Smooth muscle cell (in vitro differentiated cells): ENCODE measurements around the gene DGCR6L. TPM values are rescaled to one million over a fixed set of nuclear protein-coding genes. Genes with fewer than 3 reads are reported as not detected.
"Not testable (repeated sequence)": the region's sequence is repeated elsewhere in the genome, so short reads cannot be mapped to it uniquely, and the experiment has no call there.

Experiments
- DNase-seq: peaks from one replicate; lab custom pipeline; 2025; ENCODE audit not compliant: unreplicated experiment; lab: John Stamatoyannopoulos, UW
- H2AFZ ChIP-seq: fragments of 200-600 bp; sonication (generic); 2 replicates; pipeline ENCODE4 v1.6.0; 2016; ENCODE audit warnings: antibody characterized with exemption, low read depth, mild to moderate bottlenecking
- H3F3A ChIP-seq: fragments of 200-600 bp; sonication (generic); 2 replicates; pipeline ENCODE4 v1.6.0; 2017; ENCODE audit warnings: antibody characterized with exemption, low read depth
- H3K27ac ChIP-seq: fragments of 200-600 bp; sonication (generic); 2 replicates; pipeline ENCODE4 v1.5.1; 2016; ENCODE audit warnings: low read depth, mild to moderate bottlenecking
- H3K27me3 ChIP-seq: fragments of 200-600 bp; sonication (generic); 2 replicates; pipeline ENCODE4 v1.6.1; 2016; ENCODE audit warnings: low read depth, mild to moderate bottlenecking
- H3K36me3 ChIP-seq: fragments of 200-600 bp; sonication (generic); 2 replicates; pipeline ENCODE4 v1.5.1; 2016; ENCODE audit warnings: low read depth
- H3K4me1 ChIP-seq: fragments of 200-600 bp; sonication (generic); 2 replicates; pipeline ENCODE4 v1.5.1; 2016; ENCODE audit warnings: low read depth
- H3K4me2 ChIP-seq: fragments of 200-600 bp; sonication (generic); 2 replicates; pipeline ENCODE4 v1.6.0; 2016; ENCODE audit warnings: mild to moderate bottlenecking
- H3K4me3 ChIP-seq: fragments of 200-600 bp; sonication (generic); 2 replicates; pipeline ENCODE4 v1.5.1; 2016; ENCODE audit warnings: mild to moderate bottlenecking
- H3K79me2 ChIP-seq: fragments of 200-600 bp; sonication (generic); 2 replicates; pipeline ENCODE4 v1.6.0; 2016; ENCODE audit warnings: low read depth, mild to moderate bottlenecking
- H3K9ac ChIP-seq: fragments of 200-600 bp; sonication (generic); 2 replicates; pipeline ENCODE4 v1.6.0; 2016; ENCODE audit warnings: low read depth
- H3K9me3 ChIP-seq: fragments of 200-600 bp; sonication (generic); replicated peaks from 2 replicates; pipeline ENCODE4 v1.5.1; 2016; ENCODE audit warnings: low read depth
- H4K20me1 ChIP-seq: fragments of 200-600 bp; sonication (generic); 2 replicates; pipeline ENCODE4 v1.6.0; 2016; ENCODE audit warnings: low read depth
- CTCF ChIP-seq: fragments of 200-600 bp; sonication (generic); IDR thresholded peaks from 2 replicates; pipeline ENCODE4 v1.5.1; 2017; ENCODE audit warnings: borderline replicate concordance, mild to moderate bottlenecking, antibody characterized with exemption; ENCODE audit not compliant: insufficient read depth, poor library complexity, severe bottlenecking
- WGBS: methylation state at CpG from one replicate; pipeline ENCODE4 v1.1.7; 2016; ENCODE audit warnings: low lambda C conversion rate; 5-methylcytosine and 5-hydroxymethylcytosine counted together
- polyA plus RNA-seq: library from polyadenylated mRNA; unstranded; fragments of >200 nt; fragmentation: Nextera tagmentation; extraction: Ambion mirVana; gene quantifications from 2 replicates; pipeline ENCODE4 v1.2.1, GENCODE V29; 2016
- total RNA-seq: library from RNA; depleted of rRNA; stranded (reverse); fragments of >200 nt; gene quantifications from 2 replicates; pipeline ENCODE4 v1.2.3, GENCODE V29; 2014

Gene DGCR6L
- total and polyA plus RNA-seq, 2 experiments from 2014 or later = 30.3 to 77.6 TPM

GRCh38 chr22:20291604-20292063 lies 28.2 kb downstream of the DGCR6L start:
- Histone ChIP-seq H4K20me1 (no peaks in the 10 kb centered on the region), H3K4me3 (no peak overlapping the region), H3K36me3 (no peaks in the 10 kb centered on the region), H3K27me3 (peaks cover 3% of the 10 kb centered on the region), H3K4me1 (no peaks in the 10 kb centered on the region), H3K9me3 (no peaks in the 10 kb centered on the region), H3K4me2 (no peak overlapping the region), H2AFZ (no peak overlapping the region), H3F3A (no peaks in the 10 kb centered on the region), H3K79me2 (no peaks in the 10 kb centered on the region), H3K9ac (no peak overlapping the region), H3K27ac (no peak overlapping the region)
- no peak for TF ChIP-seq CTCF
- WGBS = 89% methylated on average over 11 of the region's 11 CpGs
- no peak for DNase-seq

DNA sequence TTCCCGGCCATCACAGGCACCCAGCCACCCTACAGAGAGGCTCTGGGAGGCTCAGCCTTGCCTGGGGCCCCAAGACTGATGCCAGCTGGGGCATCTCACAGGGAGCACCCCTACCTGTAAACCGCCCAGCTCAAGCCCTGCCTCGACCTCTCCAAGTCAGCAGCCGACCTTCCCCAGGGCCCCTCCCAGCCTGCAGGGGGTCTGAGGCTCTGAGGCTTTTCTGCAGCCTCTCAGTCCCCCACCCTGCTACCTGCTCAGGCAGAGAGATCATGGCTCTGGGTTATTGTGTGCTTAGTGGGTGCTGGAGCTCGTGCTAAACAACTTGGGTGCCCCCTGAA lies 28.6 kb downstream of the DGCR6L start:
- H3K27ac ChIP-seq = no peak overlapping the region
- no peak overlapping the region for H2AFZ ChIP-seq
- no peaks in the 10 kb centered on the region for H3K9me3 ChIP-seq
- no peak overlapping the region for H3K4me3 ChIP-seq
- H4K20me1 ChIP-seq = no peaks in the 10 kb centered on the region
- peaks cover 3% of the 10 kb centered on the region for H3K27me3 ChIP-seq
- H3K79me2 ChIP-seq = no peaks in the 10 kb centered on the region
- WGBS = 65% methylated on average over 5 of the region's 5 CpGs
- H3F3A ChIP-seq = no peaks in the 10 kb centered on the region
- H3K4me1 ChIP-seq = no peaks in the 10 kb centered on the region
- no peak for DNase-seq
- H3K9ac ChIP-seq = no peak overlapping the region
- H3K4me2 ChIP-seq = no peak overlapping the region
- no peak for TF ChIP-seq CTCF
- H3K36me3 ChIP-seq = no peaks in the 10 kb centered on the region

- H3K9me3 ChIP-seq = no peaks in the 10 kb centered on the region
- no peak overlapping the region for H3K9ac ChIP-seq
- H3K4me2 ChIP-seq = no peak overlapping the region
- no peak overlapping the region for H2AFZ ChIP-seq
- no peaks in the 10 kb centered on the region for H3F3A ChIP-seq
- no peak overlapping the region for H3K27ac ChIP-seq
- H3K36me3 ChIP-seq = no peaks in the 10 kb centered on the region
- no peaks in the 10 kb centered on the region for H3K4me1 ChIP-seq
- no peaks in the 10 kb centered on the region for H4K20me1 ChIP-seq
- TF ChIP-seq CTCF = no peak
- peaks cover under 1% of the 10 kb centered on the region for H3K27me3 ChIP-seq
- no peak for DNase-seq
- WGBS = 87% methylated on average over 13 of the region's 13 CpGs
- H3K79me2 ChIP-seq = no peaks in the 10 kb centered on the region
- H3K4me3 ChIP-seq = no peak overlapping the region
Observed at GRCh38 chr22:20290578-20291248, 29.1 kb downstream of the DGCR6L start.

DNA sequence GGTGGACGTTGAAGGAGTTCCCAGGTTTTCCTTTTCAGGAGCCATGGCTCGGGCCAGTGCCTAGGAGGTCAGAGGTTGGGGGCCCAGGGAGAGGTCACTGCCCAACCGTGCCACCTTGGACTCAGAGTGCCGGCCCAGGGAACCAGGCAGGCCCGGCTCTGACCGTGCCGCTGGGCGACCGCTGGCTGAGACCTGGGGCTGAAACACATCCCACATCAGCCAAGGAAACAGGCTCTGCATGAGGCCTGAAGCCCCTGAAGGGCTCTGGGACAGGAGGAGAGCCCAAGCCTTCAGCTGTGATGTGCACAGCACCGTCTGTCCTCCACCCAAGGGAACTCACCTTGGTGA lies 29.8 kb downstream of the DGCR6L start:
- Histone ChIP-seq H2AFZ (no peak overlapping the region), H4K20me1 (no peaks in the 10 kb centered on the region), H3K9me3 (no peaks in the 10 kb centered on the region), H3K4me1 (no peaks in the 10 kb centered on the region), H3F3A (no peaks in the 10 kb centered on the region), H3K27ac (no peak overlapping the region), H3K4me2 (no peak overlapping the region), H3K9ac (no peak overlapping the region), H3K79me2 (no peaks in the 10 kb centered on the region), H3K36me3 (no peaks in the 10 kb centered on the region), H3K4me3 (no peak overlapping the region), H3K27me3 (no peaks in the 10 kb centered on the region)
- no peak for TF ChIP-seq CTCF
- 96% methylated on average over 5 of the region's 10 CpGs for WGBS
- DNase-seq = no peak

GRCh38 chr22:20289182-20290044 lies 30.4 kb downstream of the DGCR6L start:
- not testable (repeated sequence) for H3F3A ChIP-seq, H3K27me3 ChIP-seq, H3K36me3 ChIP-seq, H3K4me3 ChIP-seq, DNase-seq, H2AFZ ChIP-seq, H3K27ac ChIP-seq, H3K9ac ChIP-seq, H3K4me2 ChIP-seq, H4K20me1 ChIP-seq, H3K9me3 ChIP-seq, H3K4me1 ChIP-seq, H3K79me2 ChIP-seq
- WGBS = 89% methylated on average over 22 of the region's 23 CpGs
